HCT116 (cell line): ENCODE measurements around the gene GEMIN4. TPM values are rescaled to one million over a fixed set of nuclear protein-coding genes. Genes with fewer than 3 reads are reported as not detected.

ENCODE experiments used
- ATAC-seq: fragments of 200-7000 bp; cut with Tn5 transposase; 2 replicates; pipeline ENCODE4 v1.9.1; 2020; ENCODE audit warnings: mild to moderate bottlenecking, moderate library complexity
- BruUV-seq: library from RNA; stranded (reverse); fragments of 400-500 nt; replicated peaks from 2 replicates; lab custom pipeline; 2021; lab: Mats Ljungman, UMichigan
- CTCF ChIA-PET: fragments of 300-600 bp; sonication (Branson Sonifier 250); formaldehyde crosslinking; loops from one replicate; lab custom pipeline; 2021; ENCODE audit warnings: antibody characterized with exemption; lab: Charles Lee
- POLR2A ChIA-PET: fragments of 300-600, 350-600 bp; sonication (Branson Sonifier 250); formaldehyde crosslinking; loops from one replicate; lab custom pipeline; 2021; ENCODE audit warnings: antibody characterized with exemption; lab: Charles Lee
- RAD21 ChIA-PET, 2 experiments: fragments of 300-600 bp; sonication (Branson Sonifier 250); formaldehyde crosslinking; loops; one replicate each; lab custom pipeline; 2023; ENCODE audit warnings: low total read pairs in 2 of 2; ENCODE audit not compliant: uncharacterized antibody in 2 of 2, unreplicated experiment in 2 of 2, low non-redundant PET in 1 of 2; lab: Charles Lee
- DNase-seq: peaks from one replicate; pipeline ENCODE4 v3.0.0-alpha.2; 2010; ENCODE audit warnings: low read depth, low spot score
- H2AFZ ChIP-seq: fragments of 200-600 bp; shearing (Covaris generic), sonication (generic); 2 replicates; pipeline ENCODE4 v1.6.1; 2017; ENCODE audit warnings: low read depth, mixed run types, mixed read lengths, antibody characterized with exemption, low read length; ENCODE audit not compliant: poor library complexity, severe bottlenecking
- H3K27ac ChIP-seq: 2 replicates; pipeline ENCODE4 v1.5.1; 2012; ENCODE audit warnings: low read depth, low read length
- H3K27me3 ChIP-seq: fragments of 200-600 bp; sonication (generic); 2 replicates; pipeline ENCODE4 v1.6.1; 2016; ENCODE audit warnings: mixed run types, low read length, mixed read lengths; ENCODE audit not compliant: insufficient read depth
- H3K36me3 ChIP-seq, 2 experiments: fragments of 200-500 bp in 1 of 2; fragments of 200-600 bp in 1 of 2; sonication (Bioruptor generic) in 1 of 2; sonication (generic) in 1 of 2; 2 replicates each; pipeline versions ENCODE4 v1.5.1 to v1.6.1; 2014 to 2016; ENCODE audit warnings: low read length in 2 of 2, inconsistent platforms in 1 of 2, mixed read lengths in 1 of 2, mixed run types in 1 of 2; ENCODE audit not compliant: insufficient read depth in 2 of 2, control insufficient read depth in 1 of 2
- H3K4me1 ChIP-seq, 2 experiments: fragments of 200-600 bp in 1 of 2; sonication (generic) in 1 of 2; 2 replicates each; pipeline versions ENCODE4 v1.5.1 to v1.6.1; 2012 to 2017; ENCODE audit warnings: low read length in 2 of 2, inconsistent platforms in 1 of 2, mild to moderate bottlenecking in 1 of 2, mixed read lengths in 1 of 2, mixed run types in 1 of 2, moderate library complexity in 1 of 2; ENCODE audit not compliant: insufficient read depth in 2 of 2, control insufficient read depth in 1 of 2
- H3K4me2 ChIP-seq: fragments of 200-600 bp; sonication (generic); 2 replicates; pipeline ENCODE4 v1.6.1; 2017; ENCODE audit warnings: mixed run types, low read length, mixed read lengths
- H3K4me3 ChIP-seq, 2 experiments: fragments of 200-600 bp in 1 of 2; sonication (generic) in 1 of 2; replicated peaks in 1 of 2; 2 replicates each; pipeline ENCODE4 v1.5.1; 2011 to 2016; ENCODE audit warnings: low read length in 2 of 2, control low read depth in 1 of 2, low read depth in 1 of 2, mild to moderate bottlenecking in 1 of 2, mixed read lengths in 1 of 2, mixed run types in 1 of 2
- H3K79me2 ChIP-seq: fragments of 200-600 bp; sonication (generic); 2 replicates; pipeline ENCODE4 v1.6.1; 2017; ENCODE audit warnings: mild to moderate bottlenecking, mixed run types, low read length, moderate library complexity, mixed read lengths; ENCODE audit not compliant: insufficient read depth
- H3K9ac ChIP-seq: fragments of 200-600 bp; sonication (generic); 2 replicates; pipeline ENCODE4 v1.6.1; 2016; ENCODE audit warnings: low read length, mixed read lengths
- H3K9me2 ChIP-seq: fragments of 200-600 bp; sonication (generic), shearing (Covaris generic); 2 replicates; pipeline ENCODE4 v1.6.1; 2017; ENCODE audit warnings: mixed run types, mild to moderate bottlenecking, moderate library complexity; ENCODE audit not compliant: insufficient read depth
- H3K9me3 ChIP-seq, 2 experiments: fragments of 200-500 bp in 1 of 2; fragments of 200-600 bp in 1 of 2; sonication (Bioruptor generic) in 1 of 2; sonication (generic) in 1 of 2; 2 replicates each; pipeline ENCODE4 v1.6.1; 2014 to 2017; ENCODE audit warnings: low read length in 2 of 2, mixed read lengths in 2 of 2, inconsistent platforms in 1 of 2, low read depth in 1 of 2, mild to moderate bottlenecking in 1 of 2, mixed run types in 1 of 2, moderate library complexity in 1 of 2; ENCODE audit not compliant: control insufficient read depth in 1 of 2, insufficient read depth in 1 of 2
- H4K20me1 ChIP-seq: fragments of 200-600 bp; sonication (generic), shearing (Covaris generic); 2 replicates; pipeline ENCODE4 v1.6.1; 2017; ENCODE audit warnings: mixed run types, mild to moderate bottlenecking, moderate library complexity; ENCODE audit not compliant: insufficient read depth
- CEBPB ChIP-seq: IDR thresholded peaks from 2 replicates; pipeline ENCODE4 v1.6.1; 2012; ENCODE audit warnings: low read depth
- EGR1 ChIP-seq: IDR thresholded peaks from 2 replicates; pipeline ENCODE4 v1.6.1; 2012; ENCODE audit warnings: low read depth
- EZH2phosphoT487 ChIP-seq: fragments of 200-600 bp; IDR thresholded peaks from 2 replicates; pipeline ENCODE4 v1.6.1; 2018; ENCODE audit warnings: antibody characterized with exemption, borderline replicate concordance
- JUND ChIP-seq: IDR thresholded peaks from 2 replicates; pipeline ENCODE4 v1.6.1; 2012
- MAX ChIP-seq: IDR thresholded peaks from 2 replicates; pipeline ENCODE4 v1.6.1; 2012
- RAD21 ChIP-seq: IDR thresholded peaks from 2 replicates; pipeline ENCODE4 v1.6.1; 2012; ENCODE audit warnings: low read depth, mild to moderate bottlenecking
- SIN3A ChIP-seq: IDR thresholded peaks from 2 replicates; pipeline ENCODE4 v1.6.1; 2012; ENCODE audit warnings: low read depth
- YY1 ChIP-seq: IDR thresholded peaks from 2 replicates; pipeline ENCODE4 v1.6.1; 2011; ENCODE audit warnings: low read length, low read depth, moderate library complexity, mild to moderate bottlenecking; ENCODE audit not compliant: insufficient replicate concordance; ENCODE audit errors: extremely low read depth
- ZFX ChIP-seq: fragments of 450-650 bp; IDR thresholded peaks from 2 replicates; pipeline ENCODE4 v1.6.1; 2017
- intact Hi-C: fragments of 100-400 bp; cut with micrococcal nuclease; formaldehyde crosslinking; loops from 2 replicates; pipeline ENCODE4 v1.10.0; 2022
- total RNA-seq: library from RNA; stranded (reverse); gene quantifications from one replicate; pipeline ENCODE4 v1.2.1, GENCODE V29; 2021; ENCODE audit not compliant: unreplicated experiment
- TF ChIP-seq, protein P1 (sequence below), 3 experiments: fragments of 200-600 bp in 1 of 3; sonication (generic) in 1 of 3; IDR thresholded peaks in 2 of 3; conservative IDR thresholded peaks in 1 of 3; 2 replicates each; pipeline ENCODE4 v1.5.1; 2012 to 2017; ENCODE audit warnings: low read depth in 2 of 3, low read length in 2 of 3, antibody characterized with exemption in 1 of 3, borderline replicate concordance in 1 of 3, control low read depth in 1 of 3, mild to moderate bottlenecking in 1 of 3, mixed read lengths in 1 of 3, mixed run types in 1 of 3, moderate library complexity in 1 of 3; ENCODE audit not compliant: insufficient read depth in 1 of 3

GEMIN4 gene
- total RNA-seq, 1 experiment from 2014 or later, result 53.2 TPM

DNA sequence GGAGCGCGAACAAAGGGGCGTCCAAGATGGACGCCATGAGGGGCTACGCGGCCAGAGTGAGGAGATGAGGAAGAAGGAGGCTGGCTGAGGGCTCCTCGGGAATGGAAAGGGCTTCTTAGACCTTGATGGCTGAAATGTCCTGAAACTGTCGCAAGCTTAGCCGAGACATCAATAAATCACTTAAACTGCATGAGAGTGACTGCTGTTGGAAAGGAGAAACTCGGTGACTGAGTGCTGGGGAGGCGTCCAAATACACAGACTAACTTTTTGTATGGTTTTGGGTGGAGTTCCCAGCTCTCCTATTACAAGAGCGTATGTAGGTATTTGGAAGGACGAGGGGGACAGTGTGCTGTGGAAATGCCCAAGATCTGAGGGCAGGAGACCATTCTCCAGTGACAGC lies 1.4 kb upstream of the GEMIN4 start:
- CTCF ChIA-PET, result interaction anchor here (1.6 kb wide), 1 partner anchor 341 kb away, joined by 7 read pairs; no protein-coding TSS in a partner anchor

More for the DNA sequence above, 1.4 kb upstream of the GEMIN4 start:
- Histone ChIP-seq H3K36me3 (peaks cover 0 to under 1% of the 10 kb centered on the region in 2 experiments; a peak in 2 of 4 replicates), H4K20me1 (no peaks in the 10 kb centered on the region), H3K4me2 (no peak overlapping the region), H3K27ac (no peak overlapping the region), H2AFZ (no peak overlapping the region), H3K4me3 (no peak overlapping the region), H3K27me3 (no peaks in the 10 kb centered on the region), H3K9me2 (no peaks in the 10 kb centered on the region), H3K9ac (no peak overlapping the region), H3K4me1 (peaks cover 12 to 19% of the 10 kb centered on the region in 2 experiments), H3K9me3 (no peaks in the 10 kb centered on the region), H3K79me2 (peaks cover 32% of the 10 kb centered on the region)
- intact Hi-C loops, result no loop called here
- ATAC-seq (no peak), DNase-seq (no peak)
- TF ChIP-seq JUND (no peak), EZH2phosphoT487 (no peak), SIN3A (no peak), MAX (no peak), CEBPB (no peak), ZFX (no peak), RAD21 (no peak), YY1 (no peak), EGR1 (no peak)
- TF ChIP-seq, protein P1, sequence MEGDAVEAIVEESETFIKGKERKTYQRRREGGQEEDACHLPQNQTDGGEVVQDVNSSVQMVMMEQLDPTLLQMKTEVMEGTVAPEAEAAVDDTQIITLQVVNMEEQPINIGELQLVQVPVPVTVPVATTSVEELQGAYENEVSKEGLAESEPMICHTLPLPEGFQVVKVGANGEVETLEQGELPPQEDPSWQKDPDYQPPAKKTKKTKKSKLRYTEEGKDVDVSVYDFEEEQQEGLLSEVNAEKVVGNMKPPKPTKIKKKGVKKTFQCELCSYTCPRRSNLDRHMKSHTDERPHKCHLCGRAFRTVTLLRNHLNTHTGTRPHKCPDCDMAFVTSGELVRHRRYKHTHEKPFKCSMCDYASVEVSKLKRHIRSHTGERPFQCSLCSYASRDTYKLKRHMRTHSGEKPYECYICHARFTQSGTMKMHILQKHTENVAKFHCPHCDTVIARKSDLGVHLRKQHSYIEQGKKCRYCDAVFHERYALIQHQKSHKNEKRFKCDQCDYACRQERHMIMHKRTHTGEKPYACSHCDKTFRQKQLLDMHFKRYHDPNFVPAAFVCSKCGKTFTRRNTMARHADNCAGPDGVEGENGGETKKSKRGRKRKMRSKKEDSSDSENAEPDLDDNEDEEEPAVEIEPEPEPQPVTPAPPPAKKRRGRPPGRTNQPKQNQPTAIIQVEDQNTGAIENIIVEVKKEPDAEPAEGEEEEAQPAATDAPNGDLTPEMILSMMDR (IDR thresholded peaks at IDR 0.05 in 2 of 3, conservative IDR thresholded peaks at IDR 0.05 in 1 of 3; ENCODE audit: borderline replicate concordance in 1 of 3, insufficient read depth in 1 of 3, low read depth in 2 of 3, low read length in 2 of 3), result no peak
- BruUV-seq, result no TSS peak
- ChIA-PET RAD21 (no interaction called here), POLR2A (no interaction called here)
